ENCODE results near the gene INHBE.
"Not testable (repeated sequence)": the region's sequence is repeated elsewhere in the genome, so short reads cannot be mapped to it uniquely, and the experiment has no call there.

Gene INHBE

DNA sequence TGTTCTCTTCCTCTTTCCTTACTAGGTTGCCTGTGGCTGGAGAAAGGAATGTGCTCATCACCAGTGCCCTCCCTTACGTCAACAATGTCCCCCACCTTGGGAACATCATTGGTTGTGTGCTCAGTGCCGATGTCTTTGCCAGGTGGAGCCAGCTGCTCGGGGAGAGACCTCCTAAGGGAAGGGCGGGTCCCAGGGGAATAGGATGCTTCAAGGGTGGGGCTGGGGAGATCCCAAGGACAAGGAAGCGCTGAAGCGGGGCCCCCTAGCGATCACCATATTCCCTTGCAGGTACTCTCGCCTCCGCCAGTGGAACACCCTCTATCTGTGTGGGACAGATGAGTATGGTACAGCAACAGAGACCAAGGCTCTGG, 43.0 kb downstream of the INHBE start:
- no peak for DNase-seq (ENCODE audit: low spot score)

DNA sequence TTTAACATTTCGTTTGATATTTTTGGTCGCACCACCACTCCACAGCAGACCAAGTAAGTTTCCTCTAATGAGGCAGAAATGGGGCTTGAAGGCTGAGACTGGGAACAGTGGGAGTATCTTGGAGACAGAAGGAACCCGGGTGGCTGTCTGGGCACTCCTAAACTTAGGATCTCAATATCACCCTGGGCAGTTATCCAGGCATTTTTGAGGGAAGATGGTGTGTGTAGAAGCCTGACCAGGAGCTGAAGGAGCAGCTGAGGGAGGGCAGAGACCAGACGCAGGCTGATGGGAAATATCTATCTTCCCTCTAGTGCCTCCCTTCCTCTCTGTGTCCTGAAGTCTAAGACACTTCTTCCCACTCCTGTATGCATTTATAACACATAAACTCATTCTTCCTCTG, 43.5 kb downstream of the INHBE start:
- DNase-seq (ENCODE audit: low spot score), result no peak

DNA sequence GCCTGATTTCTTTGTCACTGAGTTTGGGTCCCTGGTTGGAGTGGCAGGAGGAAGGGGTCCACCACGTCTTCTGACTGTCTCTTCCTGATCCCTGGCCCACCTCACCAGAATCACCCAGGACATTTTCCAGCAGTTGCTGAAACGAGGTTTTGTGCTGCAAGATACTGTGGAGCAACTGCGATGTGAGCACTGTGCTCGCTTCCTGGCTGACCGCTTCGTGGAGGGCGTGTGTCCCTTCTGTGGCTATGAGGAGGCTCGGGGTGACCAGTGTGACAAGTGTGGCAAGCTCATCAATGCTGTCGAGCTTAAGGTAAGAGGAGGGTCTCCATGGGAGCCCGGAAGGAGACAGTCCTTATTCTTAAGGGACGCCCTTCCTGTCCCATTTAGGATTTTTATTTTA, 45.1 kb downstream of the INHBE start:
- no peak for DNase-seq (ENCODE audit: low spot score)

DNA sequence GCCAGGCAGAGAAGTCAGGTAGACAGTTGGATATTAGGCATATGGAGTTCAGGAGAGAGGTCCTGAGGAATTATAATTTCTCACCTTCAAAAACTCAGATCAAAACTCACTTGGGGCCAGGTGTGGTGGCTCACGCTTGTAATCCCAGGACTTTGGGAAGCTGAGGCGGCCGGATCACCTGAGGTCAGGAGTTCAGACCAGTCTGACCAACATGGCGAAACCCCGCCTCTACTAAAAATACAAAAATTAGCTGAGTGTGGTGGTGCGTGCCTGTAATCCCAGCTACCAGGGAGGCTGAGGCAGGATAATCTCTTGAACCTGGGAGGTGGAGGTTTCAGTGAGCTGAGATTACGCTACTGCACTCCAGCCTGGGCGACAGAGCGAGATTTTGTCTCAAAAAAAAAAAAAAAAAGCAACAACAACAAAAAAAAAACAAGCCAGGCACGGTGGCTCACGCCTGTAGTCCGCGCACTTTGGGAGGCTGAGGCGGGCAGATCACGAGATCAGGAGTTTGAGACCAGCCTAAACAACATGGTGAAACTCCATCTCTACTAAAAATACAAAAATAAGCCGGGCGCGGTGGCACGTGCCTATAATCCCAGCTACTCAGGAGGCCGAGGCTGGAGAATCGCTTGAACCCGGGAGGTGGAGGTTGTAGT, 47.3 kb downstream of the INHBE start:
- DNase-seq (ENCODE audit: low spot score), result not testable (repeated sequence)

DNA sequence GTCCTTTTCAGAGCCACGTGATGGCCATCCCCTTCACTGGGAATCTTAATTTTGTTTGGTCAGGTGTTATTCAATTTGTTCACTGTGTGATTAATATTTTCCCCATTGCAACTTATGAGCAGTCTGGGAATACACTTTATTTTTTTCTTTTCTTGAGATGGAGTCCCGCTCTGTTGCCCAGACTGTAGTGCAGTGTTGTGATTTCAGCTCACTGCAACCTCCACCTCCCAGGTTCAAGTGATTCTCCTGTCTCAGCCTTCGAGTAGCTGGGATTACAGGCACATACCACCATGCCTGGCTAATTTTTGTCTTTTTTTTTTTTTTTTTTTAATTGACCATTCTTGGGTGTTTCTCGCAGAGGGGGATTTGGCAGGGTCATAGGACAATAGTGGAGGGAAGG, 51.4 kb downstream of the INHBE start:
- DNase-seq (ENCODE audit: low spot score), result not testable (repeated sequence)
